Neural progenitor cell (in vitro differentiated cells): ENCODE data around the gene VWA3A. TPM values are rescaled to one million over a fixed set of nuclear protein-coding genes. Genes with fewer than 3 reads are reported as not detected.

Experiments used
- DNase-seq: peaks from one replicate; pipeline ENCODE4 v3.0.0-alpha.2; 2016; ENCODE audit warnings: low spot score
- H2AFZ ChIP-seq: fragments of 200-600 bp; sonication (generic); replicated peaks from 2 replicates; pipeline ENCODE4 v1.6.1; 2016; ENCODE audit warnings: antibody characterized with exemption
- H3F3A ChIP-seq: fragments of 200-600 bp; sonication (generic); 2 replicates; pipeline ENCODE4 v1.6.1; 2016; ENCODE audit warnings: antibody characterized with exemption, low read depth
- H3K27ac ChIP-seq: fragments of 200-600 bp; sonication (generic); 2 replicates; pipeline ENCODE4 v1.5.1; 2016; ENCODE audit warnings: mild to moderate bottlenecking
- H3K27me3 ChIP-seq: fragments of 200-600 bp; sonication (generic); 2 replicates; pipeline ENCODE4 v1.6.1; 2016; ENCODE audit warnings: mild to moderate bottlenecking, moderate library complexity
- H3K36me3 ChIP-seq: fragments of 200-600 bp; sonication (generic); 2 replicates; pipeline ENCODE4 v1.5.1; 2016
- H3K4me1 ChIP-seq: fragments of 200-600 bp; sonication (generic); 2 replicates; pipeline ENCODE4 v1.6.1; 2016; ENCODE audit warnings: mixed run types
- H3K4me2 ChIP-seq: fragments of 200-600 bp; sonication (generic); 2 replicates; pipeline ENCODE4 v1.6.1; 2016
- H3K4me3 ChIP-seq: fragments of 200-600 bp; sonication (generic); 2 replicates; pipeline ENCODE4 v1.5.1; 2016
- H3K79me2 ChIP-seq: fragments of 200-600 bp; sonication (generic); 2 replicates; pipeline ENCODE4 v1.6.1; 2016; ENCODE audit warnings: low read depth
- H3K9ac ChIP-seq: fragments of 200-600 bp; sonication (generic); 2 replicates; pipeline ENCODE4 v1.6.1; 2016
- H3K9me3 ChIP-seq: fragments of 200-600 bp; sonication (generic); 2 replicates; pipeline ENCODE4 v1.5.1; 2016; ENCODE audit warnings: low read depth
- H4K20me1 ChIP-seq: fragments of 200-600 bp; sonication (generic); 2 replicates; pipeline ENCODE4 v1.6.1; 2016; ENCODE audit warnings: low read depth
- H3K27ac Mint-ChIP-seq: 3 replicates; pipeline ENCODE4 v1.8.0; 2021; ENCODE audit warnings: mixed read lengths
- H3K27me3 Mint-ChIP-seq: 2 replicates; pipeline ENCODE4 v1.8.0; 2022; ENCODE audit warnings: low read depth, mild to moderate bottlenecking, inconsistent platforms, moderate library complexity, mixed read lengths; ENCODE audit not compliant: insufficient read depth
- H3K36me3 Mint-ChIP-seq: 3 replicates; pipeline ENCODE4 v1.8.0; 2021; ENCODE audit warnings: mixed read lengths
- H3K4me1 Mint-ChIP-seq: 3 replicates; pipeline ENCODE4 v1.8.0; 2021; ENCODE audit warnings: mixed read lengths
- H3K4me3 Mint-ChIP-seq: 3 replicates; pipeline ENCODE4 v1.8.0; 2021; ENCODE audit warnings: mild to moderate bottlenecking, moderate library complexity, mixed read lengths
- H3K9me3 Mint-ChIP-seq: 3 replicates; pipeline ENCODE4 v1.8.0; 2020; ENCODE audit warnings: mixed read lengths
- EZH2 ChIP-seq: fragments of 200-600 bp; sonication (generic); IDR thresholded peaks from 2 replicates; pipeline ENCODE4 v1.6.1; 2017; ENCODE audit warnings: antibody characterized with exemption, mild to moderate bottlenecking, moderate library complexity
- EZH2phosphoT487 ChIP-seq: fragments of 200-600 bp; sonication (generic); IDR thresholded peaks from 2 replicates; pipeline ENCODE4 v1.6.1; 2017; ENCODE audit warnings: antibody characterized with exemption
- total RNA-seq: library from RNA; depleted of rRNA; stranded (reverse); fragments of >200 nt; gene quantifications from 2 replicates; pipeline ENCODE4 v1.2.3, GENCODE V29; 2015; ENCODE audit warnings: low replicate concordance
- TF ChIP-seq, protein P1 (sequence below): fragments of 200-600 bp; sonication (generic); IDR thresholded peaks from 2 replicates; pipeline ENCODE4 v1.5.1; 2017; ENCODE audit warnings: antibody characterized with exemption, mild to moderate bottlenecking

The VWA3A gene
- total RNA-seq, 1 donor from 2014 or later: 1.0 TPM

DNA sequence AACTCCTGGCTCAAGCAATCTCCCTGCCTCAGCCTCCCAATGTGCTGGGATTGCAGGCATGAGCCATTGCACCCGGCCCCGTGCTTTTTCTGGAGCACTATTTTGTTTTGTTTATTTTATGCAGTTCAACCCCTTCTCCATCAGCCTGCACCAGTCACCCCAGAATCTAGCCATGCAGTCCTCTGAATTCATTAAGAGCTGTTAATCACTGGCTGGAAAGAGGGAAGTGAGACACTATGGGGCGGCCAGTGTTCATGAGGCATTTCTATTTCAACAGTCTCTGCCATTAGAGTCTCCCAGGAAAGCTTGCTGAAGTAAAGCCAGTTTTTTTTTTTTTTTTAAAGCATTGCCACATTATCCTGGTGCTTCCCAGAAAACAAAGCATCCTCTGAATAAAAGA, 1.7 kb downstream of the VWA3A start:
- peaks cover 30% of the 10 kb centered on the region for H3K4me1 ChIP-seq
- peak overlapping the region; percentile 24 for H3K4me2 ChIP-seq
- peak; percentile 16 for DNase-seq
- no peak for TF ChIP-seq EZH2
- TF ChIP-seq, protein P1, sequence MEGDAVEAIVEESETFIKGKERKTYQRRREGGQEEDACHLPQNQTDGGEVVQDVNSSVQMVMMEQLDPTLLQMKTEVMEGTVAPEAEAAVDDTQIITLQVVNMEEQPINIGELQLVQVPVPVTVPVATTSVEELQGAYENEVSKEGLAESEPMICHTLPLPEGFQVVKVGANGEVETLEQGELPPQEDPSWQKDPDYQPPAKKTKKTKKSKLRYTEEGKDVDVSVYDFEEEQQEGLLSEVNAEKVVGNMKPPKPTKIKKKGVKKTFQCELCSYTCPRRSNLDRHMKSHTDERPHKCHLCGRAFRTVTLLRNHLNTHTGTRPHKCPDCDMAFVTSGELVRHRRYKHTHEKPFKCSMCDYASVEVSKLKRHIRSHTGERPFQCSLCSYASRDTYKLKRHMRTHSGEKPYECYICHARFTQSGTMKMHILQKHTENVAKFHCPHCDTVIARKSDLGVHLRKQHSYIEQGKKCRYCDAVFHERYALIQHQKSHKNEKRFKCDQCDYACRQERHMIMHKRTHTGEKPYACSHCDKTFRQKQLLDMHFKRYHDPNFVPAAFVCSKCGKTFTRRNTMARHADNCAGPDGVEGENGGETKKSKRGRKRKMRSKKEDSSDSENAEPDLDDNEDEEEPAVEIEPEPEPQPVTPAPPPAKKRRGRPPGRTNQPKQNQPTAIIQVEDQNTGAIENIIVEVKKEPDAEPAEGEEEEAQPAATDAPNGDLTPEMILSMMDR: no peak
- no peak for TF ChIP-seq EZH2phosphoT487
- no peak overlapping the region for H2AFZ ChIP-seq
- H3K4me3 ChIP-seq: no peak overlapping the region
- Mint-ChIP-seq H3K27me3 (peaks cover 2% of the 10 kb centered on the region), H3K27ac (no peak overlapping the region), H3K36me3 (no peaks in the 10 kb centered on the region), H3K9me3 (no peaks in the 10 kb centered on the region), H3K4me1 (peaks cover 20% of the 10 kb centered on the region), H3K4me3 (no peak overlapping the region)
- no peaks in the 10 kb centered on the region for H3K36me3 ChIP-seq
- no peak overlapping the region for H3K27ac ChIP-seq
- H3K9me3 ChIP-seq: no peaks in the 10 kb centered on the region
- H3K9ac ChIP-seq: no peak overlapping the region
- H3F3A ChIP-seq: peaks cover 7% of the 10 kb centered on the region
- no peaks in the 10 kb centered on the region for H4K20me1 ChIP-seq
- no peaks in the 10 kb centered on the region for H3K79me2 ChIP-seq
- no peaks in the 10 kb centered on the region for H3K27me3 ChIP-seq

DNA sequence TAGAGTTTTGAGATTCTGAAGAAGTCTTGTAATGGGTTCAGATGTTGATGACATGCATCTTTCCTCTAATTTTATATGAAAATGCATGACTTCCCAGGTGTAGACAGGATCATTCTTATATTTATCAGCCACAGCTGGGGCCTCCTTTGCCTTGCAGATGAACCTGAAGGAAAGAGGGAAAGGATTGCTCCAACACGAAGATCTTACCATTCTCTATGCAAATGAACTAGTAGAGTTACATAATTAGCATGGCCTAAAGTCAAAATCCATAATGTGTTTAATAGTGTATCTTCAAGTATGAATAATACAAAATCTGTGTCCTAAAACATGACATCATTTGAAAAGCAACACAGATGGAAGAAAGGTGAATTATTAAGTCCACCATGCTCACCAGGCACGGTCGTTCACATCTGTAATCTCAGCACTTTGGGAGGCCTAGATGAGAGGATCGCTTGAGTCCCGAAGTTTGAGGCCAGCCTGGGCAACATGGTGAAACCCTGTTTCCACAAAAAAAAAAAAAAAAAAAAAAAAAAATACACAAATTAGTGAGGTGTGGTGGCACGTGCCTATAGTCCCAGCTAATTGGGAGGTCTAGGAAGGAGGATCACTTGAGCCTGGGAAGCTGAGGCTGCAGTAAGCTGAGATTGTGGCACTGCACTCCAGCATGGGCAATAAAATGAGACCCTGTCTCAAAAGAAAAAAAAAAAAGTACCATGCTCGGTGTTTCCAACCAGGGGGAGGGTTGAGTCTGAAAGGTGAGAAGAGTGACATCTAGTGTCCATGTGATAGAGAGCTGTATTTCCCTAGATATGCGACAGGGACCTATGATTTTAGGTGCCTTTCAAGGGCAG, 6.3 kb downstream of the VWA3A start:
- no peaks in the 10 kb centered on the region for H3K36me3 Mint-ChIP-seq

DNA sequence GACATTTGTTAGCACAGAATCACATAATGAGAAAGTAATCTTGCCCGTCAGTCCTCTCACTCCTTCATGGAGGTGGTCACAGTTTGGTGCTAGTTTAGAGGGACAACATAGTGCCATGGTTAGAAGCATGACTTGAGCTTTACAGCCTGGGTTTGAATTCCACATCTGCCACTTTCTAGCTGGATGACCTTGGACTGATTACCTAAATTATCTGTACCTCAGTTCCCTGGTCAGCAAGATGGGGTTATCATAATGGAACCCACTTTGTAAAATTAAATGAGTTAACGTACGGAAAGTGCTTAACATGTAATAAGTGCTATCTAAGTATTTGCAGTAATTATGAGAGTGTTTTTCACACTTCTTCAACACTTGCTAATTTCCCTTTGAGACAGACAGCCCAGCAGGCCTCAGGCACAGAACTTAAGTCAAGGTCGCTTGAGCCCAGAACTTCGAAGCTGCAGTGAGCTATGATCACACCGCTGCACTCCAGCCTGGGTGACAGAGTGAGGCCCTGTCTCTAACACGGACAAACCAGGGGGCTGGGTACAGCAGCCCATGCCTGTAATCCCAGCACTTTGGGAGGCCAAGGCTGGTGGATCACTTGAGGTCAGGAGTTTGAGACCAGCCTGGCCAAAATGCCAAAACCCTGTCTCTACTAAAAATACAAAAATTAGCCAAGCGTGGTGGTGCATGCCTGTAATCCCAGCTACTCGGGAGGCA, 7.1 kb downstream of the VWA3A start:
- no peak overlapping the region for H3K27ac Mint-ChIP-seq
- peaks cover 3% of the 10 kb centered on the region for H3K27me3 Mint-ChIP-seq
- DNase-seq: no peak
- Histone ChIP-seq H3F3A (no peaks in the 10 kb centered on the region), H2AFZ (no peak overlapping the region), H3K79me2 (no peaks in the 10 kb centered on the region), H3K4me1 (peaks cover 2% of the 10 kb centered on the region), H3K4me2 (no peak overlapping the region), H3K36me3 (no peaks in the 10 kb centered on the region), H3K27me3 (no peaks in the 10 kb centered on the region), H3K9ac (no peak overlapping the region), H3K9me3 (no peaks in the 10 kb centered on the region), H3K4me3 (no peak overlapping the region), H4K20me1 (no peaks in the 10 kb centered on the region), H3K27ac (no peak overlapping the region)
- no peak overlapping the region for H3K4me3 Mint-ChIP-seq
- no peaks in the 10 kb centered on the region for H3K9me3 Mint-ChIP-seq
- H3K4me1 Mint-ChIP-seq: peaks cover 3% of the 10 kb centered on the region
- no peaks in the 10 kb centered on the region for H3K36me3 Mint-ChIP-seq
- TF ChIP-seq, protein P1: no peak
- TF ChIP-seq EZH2 (no peak), EZH2phosphoT487 (no peak)

More for the DNA sequence above, 6.3 kb downstream of the VWA3A start:
- Histone ChIP-seq H3K4me1 (peaks cover 10% of the 10 kb centered on the region), H3K36me3 (no peaks in the 10 kb centered on the region), H2AFZ (peak overlapping the region; percentile 39), H3K4me2 (no peak overlapping the region), H3K9ac (no peak overlapping the region), H3K79me2 (no peaks in the 10 kb centered on the region), H3K9me3 (no peaks in the 10 kb centered on the region), H3F3A (no peaks in the 10 kb centered on the region), H4K20me1 (no peaks in the 10 kb centered on the region), H3K27ac (no peak overlapping the region), H3K4me3 (no peak overlapping the region), H3K27me3 (no peaks in the 10 kb centered on the region)
- TF ChIP-seq EZH2 (no peak), EZH2phosphoT487 (no peak)
- TF ChIP-seq, protein P1: peak; percentile 75
- peaks cover 1% of the 10 kb centered on the region for H3K27me3 Mint-ChIP-seq
- peak; percentile 75 for DNase-seq
- no peak overlapping the region for H3K27ac Mint-ChIP-seq
- peaks cover 6% of the 10 kb centered on the region for H3K4me1 Mint-ChIP-seq
- no peak overlapping the region for H3K4me3 Mint-ChIP-seq
- no peaks in the 10 kb centered on the region for H3K9me3 Mint-ChIP-seq
